Mucosa of stomach (tissue), 1 donor: ENCODE measurements around the gene HHEX.

Source experiments
- H3K27me3 ChIP-seq: one replicate; pipeline ENCODE4 v1.7.0; 2013; ENCODE audit warnings: mild to moderate bottlenecking, low read length; ENCODE audit not compliant: control insufficient read depth, insufficient read depth
- H3K36me3 ChIP-seq: one replicate; pipeline ENCODE4 v1.7.0; 2013; ENCODE audit warnings: low read length; ENCODE audit not compliant: control insufficient read depth, insufficient read depth
- H3K4me1 ChIP-seq: one replicate; pipeline ENCODE4 v1.7.0; 2013; ENCODE audit warnings: mild to moderate bottlenecking, low read length; ENCODE audit not compliant: control insufficient read depth, insufficient read depth
- H3K4me3 ChIP-seq: one replicate; pipeline ENCODE4 v1.7.0; 2013; ENCODE audit warnings: low read length
- H3K9ac ChIP-seq: one replicate; pipeline ENCODE4 v1.7.0; 2013; ENCODE audit warnings: mild to moderate bottlenecking, low read length, moderate library complexity
- H3K9me3 ChIP-seq: one replicate; pipeline ENCODE4 v1.7.0; 2013; ENCODE audit warnings: mild to moderate bottlenecking, low read length, moderate library complexity; ENCODE audit not compliant: control insufficient read depth
- donor health status: Pancreatic carcinoma.

Gene HHEX

DNA sequence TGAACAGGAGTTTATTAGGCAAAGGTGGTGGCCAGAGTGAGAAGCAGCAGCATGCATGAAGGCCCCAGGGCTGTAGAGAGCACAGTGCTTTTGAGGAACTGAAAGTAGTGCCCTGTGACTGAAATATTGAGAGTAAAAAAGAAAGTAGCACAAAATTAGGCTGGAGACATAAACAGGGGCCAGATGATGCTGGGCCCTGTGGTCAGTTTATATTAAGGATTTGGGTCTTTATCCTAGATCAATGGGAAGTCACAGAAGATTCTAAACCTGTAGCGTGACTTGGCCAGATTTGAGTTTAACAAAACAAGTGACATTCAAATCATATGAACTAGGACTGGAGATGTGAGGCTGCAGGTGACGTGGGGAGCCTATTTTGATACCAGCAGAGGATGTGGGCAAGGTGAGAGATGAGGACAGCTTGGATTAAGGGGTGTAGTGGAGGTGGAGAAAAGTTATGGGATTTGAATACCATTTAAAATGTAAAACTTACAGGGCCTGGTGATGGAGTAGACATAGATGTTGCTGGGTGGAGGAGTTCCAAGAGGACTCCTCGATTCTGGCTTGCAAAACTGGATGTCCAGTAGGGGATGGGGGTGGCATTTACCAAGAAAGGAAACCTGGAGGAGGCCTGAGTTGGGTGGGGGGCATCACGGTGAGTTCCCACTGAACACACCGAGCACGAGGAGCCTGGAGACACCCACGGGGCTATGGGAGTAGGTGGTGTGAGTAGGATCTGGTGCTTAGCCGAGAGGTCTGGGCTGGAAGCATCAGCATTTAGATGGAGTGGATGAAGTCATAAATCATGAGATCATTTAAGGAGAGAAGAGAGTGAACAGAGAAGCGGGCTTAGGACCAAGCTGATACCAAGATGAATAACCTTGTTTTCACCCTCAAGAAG is 52.8 kb downstream of the HHEX start:
- Histone ChIP-seq H3K9me3 (no peaks in the 10 kb centered on the region), H3K4me1 (peaks cover 4% of the 10 kb centered on the region), H3K36me3 (no peaks in the 10 kb centered on the region), H3K9ac (no peak overlapping the region), H3K4me3 (no peak overlapping the region), H3K27me3 (no peaks in the 10 kb centered on the region)
